GM13976 (cell line): ENCODE measurements around the gene LRRC4.

Experiments
- DNase-seq: peaks from one replicate; pipeline ENCODE4 v3.0.0; 2012; ENCODE audit warnings: low spot score
- CTCF ChIP-seq: IDR thresholded peaks from 2 replicates; pipeline ENCODE4 v1.5.1; 2012; ENCODE audit warnings: borderline replicate concordance, mild to moderate bottlenecking; ENCODE audit not compliant: insufficient read depth; ENCODE audit errors: extremely low read depth, missing control alignments, control extremely low read depth
- in situ Hi-C: fragments of 300-500 bp; cut with MboI; formaldehyde crosslinking; loops from one replicate; pipeline ENCODE4 v1.12.0; 2022; ENCODE audit warnings: low sequenced_read_pairs, mixed read lengths, inconsistent platforms; ENCODE audit not compliant: unreplicated experiment

Gene LRRC4

GRCh38 chr7:128053023-128053422 lies 21.8 kb upstream of the LRRC4 start:
- TF ChIP-seq CTCF: no peak
- in situ Hi-C loops: no loop called here
- DNase-seq: no peak

GRCh38 chr7:128052404-128052803 lies 21.2 kb upstream of the LRRC4 start:
- DNase-seq: no peak
- in situ Hi-C loops: no loop called here
- TF ChIP-seq CTCF: no peak

GRCh38 chr7:128045766-128046165 lies 14.5 kb upstream of the LRRC4 start:
- TF ChIP-seq CTCF: no peak
- in situ Hi-C loops: no loop called here
- DNase-seq: no peak

GRCh38 chr7:128045158-128045557 lies 13.9 kb upstream of the LRRC4 start:
- in situ Hi-C loops: no loop called here
- no peak for TF ChIP-seq CTCF

GRCh38 chr7:128044064-128044463 lies 12.8 kb upstream of the LRRC4 start:
- DNase-seq: no peak
- in situ Hi-C loops: no loop called here
- TF ChIP-seq CTCF: no peak

More at GRCh38 chr7:128045158-128045557, 13.9 kb upstream of the LRRC4 start:
- no peak for DNase-seq

- DNase-seq: no peak
- no peak for TF ChIP-seq CTCF
- in situ Hi-C loops: no loop called here
Observed at GRCh38 chr7:128042012-128042411, 10.8 kb upstream of the LRRC4 start.

GRCh38 chr7:128041203-128041602 lies 10.0 kb upstream of the LRRC4 start:
- in situ Hi-C loops: no loop called here
- no peak for DNase-seq
- TF ChIP-seq CTCF: no peak
